IgD-negative memory B cell (primary cell): ENCODE results near the gene PRR12. TPM values are rescaled to one million over a fixed set of nuclear protein-coding genes. Genes with fewer than 3 reads are reported as not detected.

Experiments used
- H3K27ac Mint-ChIP-seq, 3 donors: one replicate each; pipeline ENCODE4 v1.8.0; 2020 to 2022; ENCODE audit warnings: mild to moderate bottlenecking in 3 of 3, mixed read lengths in 3 of 3, moderate library complexity in 1 of 3
- H3K27me3 Mint-ChIP-seq: one replicate; pipeline ENCODE4 v1.8.0; 2021; ENCODE audit warnings: mixed read lengths
- H3K36me3 Mint-ChIP-seq: one replicate; pipeline ENCODE4 v1.8.0; 2020; ENCODE audit warnings: mild to moderate bottlenecking, mixed read lengths
- H3K4me1 Mint-ChIP-seq, 3 donors: one replicate each; pipeline ENCODE4 v1.8.0; 2020 to 2022; ENCODE audit warnings: mixed read lengths in 3 of 3, mild to moderate bottlenecking in 1 of 3
- H3K4me3 Mint-ChIP-seq, 4 donors: one replicate each; pipeline ENCODE4 v1.8.0; 2020 to 2022; ENCODE audit warnings: mild to moderate bottlenecking in 4 of 4, mixed read lengths in 4 of 4, moderate library complexity in 3 of 4
- H3K9me3 Mint-ChIP-seq, 3 donors: one replicate each; pipeline ENCODE4 v1.8.0; 2020 to 2021; ENCODE audit warnings: mixed read lengths in 3 of 3, mild to moderate bottlenecking in 1 of 3
- polyA plus RNA-seq: library from polyadenylated mRNA; unstranded; fragments of 300-500 nt; fragmentation: Illumina TruSeq; gene quantifications from one replicate; pipeline ENCODE4 v1.2.3, GENCODE V29; 2021

The PRR12 gene
- polyA plus RNA-seq, 1 donor from 2014 or later: 0.70 TPM

DNA sequence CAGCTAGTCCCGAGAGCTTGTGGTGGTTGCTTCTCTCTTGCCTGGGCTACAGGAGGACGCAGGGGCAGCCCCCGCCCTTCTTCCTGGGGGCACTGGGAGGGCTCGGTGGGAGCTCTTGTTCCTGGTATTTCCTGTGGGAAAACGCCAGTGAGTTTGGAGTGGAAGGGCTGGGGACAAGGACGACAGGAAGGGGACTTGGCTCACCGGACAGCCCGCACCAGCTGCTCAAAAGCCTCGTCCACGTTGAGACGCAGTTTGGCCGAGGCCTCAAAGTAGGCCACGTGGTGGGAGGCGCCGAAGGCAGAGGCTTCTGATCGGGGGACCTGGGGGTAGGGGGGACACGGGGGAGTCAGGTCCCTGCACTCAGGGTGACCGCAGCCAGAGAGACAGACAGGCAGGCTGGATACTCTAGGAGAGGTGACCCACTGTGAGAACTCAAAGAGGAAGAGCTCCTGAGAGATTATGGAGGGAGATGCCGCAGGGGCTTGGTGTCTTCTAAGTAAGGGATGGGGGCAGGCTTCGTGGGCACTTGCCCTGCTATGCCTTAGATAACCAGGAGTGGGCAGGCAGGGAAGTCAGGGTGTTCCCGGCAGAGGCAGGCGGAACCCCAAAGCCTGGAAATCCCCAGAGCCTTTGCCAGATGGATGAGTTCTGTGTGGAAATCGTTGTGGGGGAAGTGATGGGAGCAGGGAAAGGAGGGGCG, 44.7 kb downstream of the PRR12 start:
- Mint-ChIP-seq H3K9me3 (no peaks in the 10 kb centered on the region), H3K27ac (no peak overlapping the region), H3K36me3 (no peaks in the 10 kb centered on the region), H3K27me3 (peaks cover 2% of the 10 kb centered on the region), H3K4me3 (no peak overlapping the region), H3K4me1 (peaks cover 5 to 14% (median 14%) of the 10 kb centered on the region in 3 donors)

DNA sequence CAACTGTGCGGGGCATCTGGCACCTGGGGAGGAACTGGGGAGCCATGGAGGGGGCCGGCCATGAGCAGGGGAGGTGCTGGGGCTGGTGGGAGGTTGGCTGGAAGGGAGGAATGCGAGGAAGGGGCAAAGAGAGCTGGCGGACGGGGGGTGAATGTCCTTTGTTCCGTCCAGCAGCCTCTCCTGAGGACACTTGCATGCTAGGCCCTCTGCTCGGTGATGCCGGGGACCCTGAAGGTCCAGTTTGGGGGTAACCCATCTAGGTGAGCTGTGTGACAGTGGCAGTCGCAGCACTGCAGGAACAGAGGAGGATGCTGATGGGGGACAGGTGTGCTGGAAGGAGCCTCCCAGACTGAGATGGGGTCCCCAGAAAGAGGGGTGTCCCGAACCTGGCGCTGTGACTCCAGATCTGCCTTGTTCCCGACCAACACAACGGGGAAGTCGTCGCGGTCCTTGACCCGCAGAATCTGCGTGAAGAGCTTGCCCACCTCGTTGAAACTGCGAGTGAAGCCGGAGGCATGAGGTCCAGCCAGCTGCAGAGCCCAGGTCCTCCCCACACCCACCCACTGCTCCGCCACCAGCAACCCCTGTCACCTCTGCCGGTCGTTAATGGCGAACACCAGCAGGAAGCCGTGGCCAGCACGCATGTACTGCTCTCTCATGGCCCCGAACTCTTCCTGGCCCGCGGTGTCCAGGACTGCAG, 45.4 kb downstream of the PRR12 start:
- Mint-ChIP-seq H3K4me3 (no peak overlapping the region), H3K27me3 (peaks cover 2% of the 10 kb centered on the region)

DNA sequence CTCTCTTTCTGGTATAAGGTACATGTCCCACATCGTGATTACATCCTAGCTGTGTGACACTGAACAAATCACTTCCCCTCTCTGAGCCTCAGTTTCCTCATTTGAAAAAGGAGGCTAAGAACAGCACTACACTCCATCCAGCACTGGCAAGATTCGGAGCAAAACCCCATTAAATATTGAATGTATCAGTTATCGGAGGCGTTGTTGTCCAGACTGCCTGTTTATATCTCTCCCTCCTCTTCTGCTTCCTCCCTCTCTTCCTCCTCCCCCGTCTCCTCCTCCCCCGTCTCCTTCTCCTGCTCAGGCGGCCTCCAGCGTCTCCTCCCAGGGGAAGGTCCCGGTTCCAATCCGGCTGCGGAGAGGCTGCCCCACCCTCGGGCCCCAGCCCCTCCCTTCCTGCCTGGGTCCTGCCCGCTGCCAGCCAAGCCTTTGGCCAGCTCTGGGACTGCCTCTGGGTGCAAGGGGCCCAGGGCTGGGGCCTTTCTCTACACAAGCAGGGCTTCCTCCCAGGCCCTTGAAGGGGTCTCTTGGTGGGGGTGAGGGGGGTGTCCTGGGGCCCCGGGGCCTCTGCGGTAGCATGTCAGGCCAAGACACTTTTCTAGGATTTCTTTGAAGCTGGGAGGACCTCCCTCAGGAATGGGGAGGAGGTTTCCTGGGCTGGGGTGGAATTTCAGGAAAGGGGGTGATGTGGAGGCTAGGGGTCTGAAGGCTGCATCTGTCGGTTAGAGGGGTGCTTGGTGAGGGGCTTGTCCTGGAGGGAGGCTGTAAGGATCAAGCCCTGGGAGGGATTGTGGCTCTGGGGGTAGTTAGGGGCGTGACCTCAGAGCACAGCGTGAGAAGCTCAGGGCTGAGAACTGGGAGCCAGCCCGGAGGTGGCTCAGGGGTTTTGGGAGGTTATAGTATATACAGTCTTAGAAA, 47.1 kb downstream of the PRR12 start:
- Mint-ChIP-seq H3K4me3 (peak overlapping the region in 3 of 4 donors; percentile 56 to 86 (median 77)), H3K9me3 (no peaks in the 10 kb centered on the region), H3K4me1 (peaks cover 5 to 24% (median 21%) of the 10 kb centered on the region in 3 donors), H3K27ac (peak overlapping the region in 2 of 3 donors; percentile 78 to 87), H3K27me3 (peaks cover 2% of the 10 kb centered on the region), H3K36me3 (no peaks in the 10 kb centered on the region)

More for the DNA sequence above, 45.4 kb downstream of the PRR12 start:
- Mint-ChIP-seq H3K4me1 (peaks cover 5 to 16% (median 14%) of the 10 kb centered on the region in 3 donors), H3K36me3 (no peaks in the 10 kb centered on the region), H3K27ac (no peak overlapping the region), H3K9me3 (no peaks in the 10 kb centered on the region)

DNA sequence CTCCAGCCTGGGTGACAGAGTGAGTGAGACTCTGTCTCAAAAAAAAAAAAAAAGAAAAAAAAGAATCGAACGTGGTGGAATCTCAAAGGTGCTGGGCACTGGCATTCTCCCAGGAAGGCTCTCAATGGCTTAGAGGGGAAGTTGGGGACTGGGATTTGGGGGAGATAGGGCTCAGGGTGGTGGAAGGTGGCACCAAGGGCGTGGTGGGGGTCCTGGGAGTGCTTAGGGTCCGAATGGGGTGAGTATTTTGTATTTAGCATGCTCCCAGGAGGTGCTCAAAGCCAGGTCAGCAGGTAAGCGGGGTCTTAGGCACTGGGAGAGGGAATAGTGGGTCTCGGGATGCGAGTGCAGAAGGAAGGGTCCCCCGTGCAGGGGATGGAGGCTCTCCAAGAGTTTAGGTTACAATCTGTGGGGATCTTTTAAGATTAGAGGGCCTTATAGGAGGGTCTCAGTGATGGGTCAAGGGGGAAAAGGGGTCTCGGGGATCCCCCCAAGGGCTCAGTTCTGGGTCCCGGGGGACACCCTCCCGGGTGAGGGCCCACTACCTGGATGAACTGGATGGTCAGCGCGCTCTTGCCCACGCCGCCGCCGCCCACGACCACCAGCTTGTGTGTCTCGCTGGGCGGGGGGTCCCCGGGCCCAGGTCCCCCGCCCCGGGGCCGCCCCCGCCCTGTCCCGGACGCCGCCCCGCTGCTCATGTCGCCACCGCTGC, 48.6 kb downstream of the PRR12 start:
- H3K27ac Mint-ChIP-seq: peak overlapping the region in 2 of 3 donors; percentile 88 to 98
- H3K27me3 Mint-ChIP-seq: peaks cover 2% of the 10 kb centered on the region
- peak overlapping the region; percentile 87 to 99 (median 94) for H3K4me3 Mint-ChIP-seq
- no peaks in the 10 kb centered on the region for H3K9me3 Mint-ChIP-seq
- no peaks in the 10 kb centered on the region for H3K36me3 Mint-ChIP-seq
- H3K4me1 Mint-ChIP-seq: peaks cover 16 to 38% (median 29%) of the 10 kb centered on the region in 3 donors

DNA sequence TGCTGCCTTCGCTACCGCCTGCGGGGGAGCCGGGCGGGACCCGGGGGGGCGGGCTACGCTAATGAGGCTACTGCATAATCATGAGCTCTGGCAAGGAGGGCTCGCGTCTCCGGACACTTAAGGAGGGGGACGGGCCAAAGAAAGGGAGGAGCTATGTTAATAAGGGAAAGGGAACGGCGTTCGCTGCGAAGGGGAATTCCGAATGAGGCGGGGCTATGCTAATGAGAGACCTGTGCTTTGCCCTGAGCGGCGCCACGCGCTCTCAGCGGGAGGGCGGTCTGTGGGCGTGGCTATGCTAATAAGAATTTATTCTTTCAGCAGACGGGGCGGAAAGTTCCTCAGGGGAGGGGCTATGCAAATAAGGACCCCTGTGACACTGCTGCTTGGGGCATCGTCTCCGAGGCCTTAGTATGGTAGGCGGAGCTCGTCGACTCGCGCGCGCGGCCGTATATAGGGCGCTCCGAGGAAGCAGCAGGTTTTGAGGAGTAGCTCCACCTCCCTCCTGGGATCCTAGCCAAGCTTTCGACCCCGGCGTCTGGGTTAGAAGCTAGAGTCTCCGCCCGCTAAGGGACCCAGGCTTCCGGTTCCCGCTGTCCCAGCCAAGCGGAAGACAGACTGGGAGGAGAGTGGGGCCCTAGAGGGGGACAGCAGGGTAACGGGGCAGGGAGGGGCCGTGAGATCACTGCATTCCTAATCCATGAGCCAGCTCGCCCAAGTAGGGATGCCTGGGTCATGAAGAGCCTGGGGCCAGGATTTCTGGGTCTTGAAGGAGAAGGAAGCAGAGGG, 49.3 kb downstream of the PRR12 start, which contains the start of gene RRAS:
TSS of gene RRAS (minus strand) at position 31 of the 786 bp plus-strand sequence. CDS start 45 bp downstream, outside the sequence.
- no peaks in the 10 kb centered on the region for H3K36me3 Mint-ChIP-seq
- peak within 1 kb of the TSS; percentile 87 to 99 (median 94) for H3K4me3 Mint-ChIP-seq
- no peaks in the 10 kb centered on the region for H3K9me3 Mint-ChIP-seq
- peaks cover 16 to 38% (median 27%) of the 10 kb centered on the region in 3 donors for H3K4me1 Mint-ChIP-seq
- H3K27ac Mint-ChIP-seq: peak within 1 kb of the TSS; percentile 88 to 99 (median 98)
- peaks cover 2% of the 10 kb centered on the region for H3K27me3 Mint-ChIP-seq

DNA sequence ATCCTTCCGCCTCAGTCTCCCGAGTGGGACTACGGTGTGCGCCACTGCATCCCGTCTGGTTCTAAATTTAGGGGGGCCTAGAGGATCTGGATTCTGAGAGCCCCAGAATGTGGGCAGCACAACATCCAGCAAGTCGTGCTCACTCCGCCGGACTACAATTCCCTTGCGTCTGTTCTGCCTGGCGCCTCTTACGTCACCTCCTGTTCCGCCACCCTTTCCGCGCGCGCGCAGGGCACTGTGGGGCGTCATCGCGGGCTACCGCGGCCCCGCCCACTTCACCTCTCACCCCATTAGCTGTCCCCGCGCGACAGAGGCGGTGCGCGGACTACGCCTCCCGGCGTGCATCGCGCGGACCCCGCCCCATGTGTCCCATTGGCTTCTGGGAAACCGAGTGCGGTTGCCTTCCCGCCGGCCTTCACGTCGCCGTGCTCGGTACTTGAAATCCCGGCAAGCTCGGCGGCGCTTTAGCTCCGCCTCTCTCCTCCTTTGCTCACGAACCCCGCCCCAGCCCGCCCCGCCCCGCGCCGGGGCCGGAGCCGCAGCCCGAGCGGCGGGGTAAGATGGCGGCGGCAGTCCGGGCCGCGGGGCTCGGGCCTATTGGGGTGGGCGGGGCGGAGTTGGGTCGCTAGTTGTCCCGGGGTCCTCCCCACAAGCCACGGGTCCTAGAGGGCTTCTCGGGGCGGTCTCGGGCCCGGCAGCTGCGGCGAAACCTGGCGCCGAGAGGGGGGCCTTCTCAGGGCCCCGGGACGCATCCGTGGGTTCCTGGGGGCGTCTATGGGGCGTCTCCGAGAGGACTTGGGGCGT, 50.9 kb downstream of the PRR12 start, which contains the start of gene SCAF1:
TSS of gene SCAF1 (plus strand) at position 522 of the 804 bp plus-strand sequence. CDS start 2,818 bp downstream, outside the sequence.
- H3K27ac Mint-ChIP-seq: peak within 1 kb of the TSS; percentile 88 to 99 (median 98)

DNA sequence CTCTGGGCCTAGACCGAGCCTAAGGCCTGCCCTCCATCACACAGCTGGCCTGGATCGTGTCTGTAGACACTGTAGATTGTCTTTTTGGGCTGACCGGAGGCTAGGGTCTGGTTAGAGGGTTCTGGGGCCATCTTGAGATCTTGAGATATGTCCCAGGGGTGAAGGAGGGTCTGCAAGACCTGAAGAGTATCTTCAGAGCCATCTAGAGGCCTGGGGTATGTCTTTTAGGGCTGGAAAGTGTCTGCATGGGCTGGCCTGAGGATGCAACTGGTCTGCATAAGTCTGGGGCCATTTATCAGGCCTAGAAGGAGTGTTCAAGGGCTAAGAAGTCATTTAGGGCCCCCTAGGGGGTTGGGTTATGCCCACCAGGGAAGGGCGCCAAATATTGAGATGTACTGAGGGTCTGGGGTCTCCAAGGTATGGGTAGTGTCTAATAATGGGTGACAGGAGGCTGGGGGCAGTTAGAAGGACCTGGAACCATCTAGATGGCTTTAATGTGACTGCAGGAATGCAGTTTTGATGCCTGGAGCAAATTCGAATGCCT, 51.6 kb downstream of the PRR12 start:
- Mint-ChIP-seq H3K9me3 (no peaks in the 10 kb centered on the region), H3K36me3 (peaks cover 5% of the 10 kb centered on the region)

More for the DNA sequence above, 50.9 kb downstream of the PRR12 start, which contains the start of gene SCAF1:
- Mint-ChIP-seq H3K4me3 (peak within 1 kb of the TSS; percentile 87 to 99 (median 94)), H3K4me1 (peaks cover 16 to 38% (median 25%) of the 10 kb centered on the region in 3 donors), H3K36me3 (peaks cover 1% of the 10 kb centered on the region), H3K27me3 (peaks cover 2% of the 10 kb centered on the region), H3K9me3 (no peaks in the 10 kb centered on the region)

DNA sequence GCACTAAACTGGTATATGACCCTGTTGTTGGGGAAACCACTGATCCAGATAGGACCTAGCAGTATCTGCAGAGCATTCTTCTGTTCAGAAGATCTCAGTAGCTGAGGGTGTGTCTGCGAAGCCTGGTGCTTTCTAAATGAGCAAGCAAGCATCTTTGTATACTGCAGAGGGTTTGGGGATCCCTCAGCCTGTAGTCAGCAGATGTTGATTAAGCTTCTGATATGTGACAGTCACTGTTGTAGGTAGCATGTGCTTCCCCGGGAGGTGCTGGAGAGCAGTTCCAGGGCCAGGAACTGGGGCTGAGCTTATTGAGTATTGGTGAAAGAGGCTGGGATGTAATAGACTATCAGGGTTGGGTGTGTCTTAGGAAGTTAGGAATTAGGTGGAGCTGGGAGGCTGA, 52.5 kb downstream of the PRR12 start:
- Mint-ChIP-seq H3K4me1 (peaks cover 16 to 33% (median 18%) of the 10 kb centered on the region in 3 donors), H3K36me3 (peaks cover 5% of the 10 kb centered on the region)

More for the DNA sequence above, 51.6 kb downstream of the PRR12 start:
- H3K4me1 Mint-ChIP-seq: peaks cover 16 to 38% (median 23%) of the 10 kb centered on the region in 3 donors
- H3K4me3 Mint-ChIP-seq: peak overlapping the region; percentile 87 to 99 (median 94)
- peaks cover 2% of the 10 kb centered on the region for H3K27me3 Mint-ChIP-seq
- peak overlapping the region; percentile 88 to 99 (median 98) for H3K27ac Mint-ChIP-seq

DNA sequence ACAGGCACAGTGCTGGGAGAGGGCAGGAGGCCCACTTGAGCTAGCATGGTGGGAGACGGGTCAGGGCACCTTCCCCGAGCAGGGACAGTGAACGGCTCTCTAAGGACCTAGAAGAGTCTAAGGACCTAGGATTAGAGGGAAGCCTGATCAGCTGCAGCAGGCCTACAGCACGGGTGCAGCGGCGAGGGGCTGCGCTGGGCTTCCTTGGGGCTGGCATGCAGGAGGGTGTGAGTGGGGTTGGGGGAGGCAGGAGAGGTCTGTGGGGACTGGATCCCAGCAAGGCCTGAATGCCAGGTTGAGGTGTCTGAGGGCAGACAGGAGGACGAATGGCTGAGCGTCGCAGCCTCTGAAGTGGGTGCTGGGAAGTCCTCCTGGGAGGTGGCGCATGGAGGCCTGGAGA, 54.6 kb downstream of the PRR12 start:
- H3K27me3 Mint-ChIP-seq: no peaks in the 10 kb centered on the region
- H3K27ac Mint-ChIP-seq: no peak overlapping the region
- peaks cover 11 to 27% (median 15%) of the 10 kb centered on the region in 3 donors for H3K4me1 Mint-ChIP-seq
- peak overlapping the region in 1 of 4 donors; percentile 38 for H3K4me3 Mint-ChIP-seq
- H3K36me3 Mint-ChIP-seq: peaks cover 5% of the 10 kb centered on the region
- H3K9me3 Mint-ChIP-seq: no peaks in the 10 kb centered on the region

More for the DNA sequence above, 52.5 kb downstream of the PRR12 start:
- H3K27me3 Mint-ChIP-seq: no peaks in the 10 kb centered on the region
- no peaks in the 10 kb centered on the region for H3K9me3 Mint-ChIP-seq
- peak overlapping the region in 2 of 3 donors; percentile 19 to 99 for H3K27ac Mint-ChIP-seq
- H3K4me3 Mint-ChIP-seq: peak overlapping the region in 3 of 4 donors; percentile 87 to 98 (median 90)

DNA sequence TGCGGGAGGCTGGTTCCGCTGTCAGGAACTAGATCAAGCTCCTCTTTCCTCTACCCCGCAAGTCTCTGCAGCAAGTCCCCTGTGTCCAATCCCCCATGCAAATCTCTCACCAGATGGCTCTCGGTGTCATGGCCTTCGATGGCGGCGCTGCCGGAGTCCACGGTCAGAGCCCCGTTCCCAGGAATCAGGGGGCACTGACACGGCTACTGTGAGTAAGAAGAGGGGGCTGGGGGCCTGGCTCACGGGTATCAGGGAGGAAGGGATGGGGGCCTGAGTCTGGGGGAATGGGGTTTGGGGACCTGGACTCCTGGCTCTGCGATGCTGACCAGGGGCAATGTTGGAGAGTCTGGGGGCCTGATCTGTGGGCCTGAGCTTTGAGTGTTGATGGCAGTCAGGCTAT, 55.0 kb downstream of the PRR12 start:
- H3K36me3 Mint-ChIP-seq: peaks cover 5% of the 10 kb centered on the region
- no peaks in the 10 kb centered on the region for H3K9me3 Mint-ChIP-seq
- peak overlapping the region in 1 of 3 donors; percentile 51 for H3K27ac Mint-ChIP-seq
- H3K4me1 Mint-ChIP-seq: peaks cover 11 to 24% (median 15%) of the 10 kb centered on the region in 3 donors
- H3K4me3 Mint-ChIP-seq: no peak overlapping the region
- no peaks in the 10 kb centered on the region for H3K27me3 Mint-ChIP-seq

DNA sequence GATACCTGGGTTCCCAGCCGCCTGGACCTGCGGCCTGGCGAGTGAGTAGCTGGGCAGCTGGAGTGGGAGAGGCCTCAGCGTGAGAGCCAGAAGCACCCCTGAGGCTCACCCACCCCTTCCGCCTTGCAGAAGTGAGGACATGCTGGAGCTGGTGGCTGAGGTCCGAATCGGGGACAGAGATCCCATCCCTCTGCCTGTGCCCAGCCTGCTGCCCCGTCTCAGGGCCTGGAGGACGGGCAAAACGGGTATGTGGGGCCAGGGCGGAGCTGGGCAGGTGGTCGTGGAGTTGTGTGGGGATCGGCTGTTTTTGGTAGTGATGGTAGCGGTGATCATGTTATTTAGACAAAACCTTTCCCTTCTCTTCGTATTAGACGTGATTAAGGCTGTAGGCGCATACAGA, 55.6 kb downstream of the PRR12 start:
- Mint-ChIP-seq H3K4me3 (peak overlapping the region in 1 of 4 donors; percentile 35), H3K27me3 (no peaks in the 10 kb centered on the region), H3K36me3 (peaks cover 5% of the 10 kb centered on the region), H3K4me1 (peaks cover 11 to 23% (median 15%) of the 10 kb centered on the region in 3 donors), H3K9me3 (no peaks in the 10 kb centered on the region), H3K27ac (no peak overlapping the region)

DNA sequence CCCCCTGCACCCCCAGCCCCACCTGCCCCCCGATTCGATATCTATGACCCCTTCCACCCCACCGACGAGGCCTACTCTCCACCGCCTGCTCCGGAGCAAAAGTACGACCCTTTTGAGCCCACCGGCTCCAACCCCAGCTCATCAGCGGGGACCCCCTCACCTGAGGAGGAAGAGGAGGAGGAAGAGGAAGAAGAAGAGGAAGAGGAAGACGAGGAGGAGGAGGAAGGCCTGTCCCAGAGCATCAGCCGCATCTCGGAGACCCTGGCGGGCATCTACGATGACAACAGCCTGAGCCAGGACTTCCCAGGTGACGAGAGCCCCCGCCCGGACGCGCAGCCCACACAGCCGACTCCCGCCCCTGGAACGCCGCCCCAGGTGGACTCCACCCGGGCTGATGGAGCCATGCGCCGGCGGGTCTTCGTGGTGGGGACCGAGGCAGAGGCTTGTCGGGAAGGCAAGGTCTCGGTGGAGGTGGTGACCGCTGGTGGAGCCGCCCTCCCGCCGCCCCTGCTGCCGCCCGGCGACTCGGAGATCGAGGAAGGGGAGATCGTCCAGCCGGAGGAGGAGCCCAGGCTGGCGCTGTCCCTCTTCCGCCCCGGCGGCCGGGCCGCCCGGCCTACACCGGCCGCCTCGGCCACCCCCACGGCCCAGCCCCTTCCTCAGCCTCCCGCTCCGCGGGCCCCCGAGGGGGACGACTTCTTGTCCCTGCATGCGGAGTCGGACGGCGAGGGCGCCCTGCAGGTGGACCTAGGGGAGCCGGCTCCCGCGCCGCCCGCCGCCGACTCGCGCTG, 60.2 kb downstream of the PRR12 start:
- no peaks in the 10 kb centered on the region for H3K27me3 Mint-ChIP-seq
- no peak overlapping the region for H3K27ac Mint-ChIP-seq
- H3K9me3 Mint-ChIP-seq: no peaks in the 10 kb centered on the region
- no peak overlapping the region for H3K4me3 Mint-ChIP-seq
- peaks cover 5% of the 10 kb centered on the region for H3K36me3 Mint-ChIP-seq
- no peaks in the 10 kb centered on the region for H3K4me1 Mint-ChIP-seq
